ENCODE data around the gene CDX2. TPM values are rescaled to one million over a fixed set of nuclear protein-coding genes. Genes with fewer than 3 reads are reported as not detected.

The CDX2 gene
- total RNA-seq, 1 donor from 2014 or later = not detected

GRCh38 chr13:27971776-27972477 lies 2.8 kb upstream of the CDX2 start:
- no peaks in the 10 kb centered on the region for H3K36me3 Mint-ChIP-seq (ENCODE audit: low read depth)
- H3K4me3 Mint-ChIP-seq = no peak overlapping the region
- intact Hi-C loops (cut with micrococcal nuclease) = no loop called here
- POLR2A ChIA-PET = interaction anchor here (0.6 kb wide), 1 partner anchor 27 kb away, joined by 3 read pairs; no protein-coding TSS in a partner anchor
- TF ChIP-seq CTCF (IDR thresholded peaks at IDR 0.05) = no peak
- no peak overlapping the region for H3K27ac Mint-ChIP-seq
- H3K4me1 Mint-ChIP-seq = peaks cover 36% of the 10 kb centered on the region
- H3K9me3 Mint-ChIP-seq = no peaks in the 10 kb centered on the region
- peaks cover 78% of the 10 kb centered on the region for H3K27me3 Mint-ChIP-seq
- ATAC-seq (ENCODE audit: low read depth) = no peak
- CTCF ChIA-PET = interaction anchor here (1.4 kb wide), 1 partner anchor 12 kb away, joined by 3 read pairs; no protein-coding TSS in a partner anchor
- DNase-seq = no peak

GRCh38 chr13:27971236-27971645 lies 2.1 kb upstream of the CDX2 start:
- no peak for TF ChIP-seq CTCF (IDR thresholded peaks at IDR 0.05)
- no peak overlapping the region for H3K4me3 Mint-ChIP-seq

GRCh38 chr13:27970382-27971235 lies 1.5 kb upstream of the CDX2 start:
- ChIA-PET CTCF (interaction anchor here (3.0 kb wide), 1 partner anchor 17 kb away, joined by 10 read pairs; no protein-coding TSS in a partner anchor), POLR2A (no interaction called here)
- H3K9me3 Mint-ChIP-seq = no peaks in the 10 kb centered on the region
- DNase-seq = no peak
- H3K27ac Mint-ChIP-seq = no peak overlapping the region
- H3K27me3 Mint-ChIP-seq = peaks cover 78% of the 10 kb centered on the region
- no peak overlapping the region for H3K4me3 Mint-ChIP-seq
- no peak for ATAC-seq (ENCODE audit: low read depth)
- intact Hi-C loops (cut with micrococcal nuclease) = no loop called here
- no peaks in the 10 kb centered on the region for H3K36me3 Mint-ChIP-seq (ENCODE audit: low read depth)
- H3K4me1 Mint-ChIP-seq = peaks cover 41% of the 10 kb centered on the region
- TF ChIP-seq CTCF (IDR thresholded peaks at IDR 0.05) = no peak

More at GRCh38 chr13:27971236-27971645, 2.1 kb upstream of the CDX2 start:
- DNase-seq (no peak), ATAC-seq (ENCODE audit: low read depth) (no peak)
- intact Hi-C loops (cut with micrococcal nuclease) = no loop called here
- H3K9me3 Mint-ChIP-seq = no peaks in the 10 kb centered on the region
- ChIA-PET POLR2A (no interaction called here), CTCF (interaction anchor here (1.4 to 3.0 kb wide), 2 partner anchors 12 to 17 kb away, joined by 3 to 10 read pairs; no protein-coding TSS in a partner anchor)
- no peaks in the 10 kb centered on the region for H3K36me3 Mint-ChIP-seq (ENCODE audit: low read depth)
- peaks cover 78% of the 10 kb centered on the region for H3K27me3 Mint-ChIP-seq
- H3K27ac Mint-ChIP-seq = no peak overlapping the region
- peaks cover 41% of the 10 kb centered on the region for H3K4me1 Mint-ChIP-seq

GRCh38 chr13:27969866-27970229 lies 733 bp upstream of the CDX2 start:
- H3K36me3 Mint-ChIP-seq (ENCODE audit: low read depth) = no peaks in the 10 kb centered on the region
- CTCF ChIA-PET = interaction anchor here (1.1 to 3.0 kb wide), 3 partner anchors 9 to 143 kb away, joined by 3 to 10 read pairs (median 3); no protein-coding TSS in a partner anchor
- peaks cover 78% of the 10 kb centered on the region for H3K27me3 Mint-ChIP-seq
- H3K27ac Mint-ChIP-seq = no peak overlapping the region
- no peak for TF ChIP-seq CTCF (IDR thresholded peaks at IDR 0.05)
- H3K4me1 Mint-ChIP-seq = peaks cover 36% of the 10 kb centered on the region
- POLR2A ChIA-PET = no interaction called here
- no peaks in the 10 kb centered on the region for H3K9me3 Mint-ChIP-seq
- intact Hi-C loops (cut with micrococcal nuclease) = loop anchor here (2.0 kb wide), 1 partner anchor 15 kb away; no protein-coding TSS in a partner anchor
- ATAC-seq (ENCODE audit: low read depth) (no peak), DNase-seq (no peak)
- no peak overlapping the region for H3K4me3 Mint-ChIP-seq

Measured in activated B cell treated with CpG ODN at 0.5 μM for 24 hours (primary cell).